GM19099 (cell line): ENCODE results near the gene NEB.

Source experiments
- POLR2A ChIP-seq: IDR thresholded peaks from 3 replicates; pipeline ENCODE4 v1.6.1; 2011; ENCODE audit warnings: low read depth; ENCODE audit not compliant: insufficient read length; ENCODE audit errors: extremely low read depth

The NEB gene

GRCh38 chr2:151769606-151770005 is 35.3 kb upstream of the NEB start:
- TF ChIP-seq POLR2A: no peak

- no peak for TF ChIP-seq POLR2A
These were observed 33.3 kb upstream of the NEB start for GRCh38 chr2:151767536-151767935.

- TF ChIP-seq POLR2A: no peak
These were observed 32.3 kb upstream of the NEB start for GRCh38 chr2:151766437-151767153.

- no peak for TF ChIP-seq POLR2A
These were observed 31.6 kb upstream of the NEB start for GRCh38 chr2:151765760-151766410.

- TF ChIP-seq POLR2A: no peak
These were observed 28.4 kb upstream of the NEB start for GRCh38 chr2:151762694-151763093.

GRCh38 chr2:151761687-151762086 is 27.4 kb upstream of the NEB start:
- no peak for TF ChIP-seq POLR2A

GRCh38 chr2:151761193-151761592 is 26.9 kb upstream of the NEB start:
- TF ChIP-seq POLR2A: no peak

GRCh38 chr2:151760139-151760650 is 25.9 kb upstream of the NEB start:
- TF ChIP-seq POLR2A: no peak

GRCh38 chr2:151758744-151759143 is 24.5 kb upstream of the NEB start:
- TF ChIP-seq POLR2A: no peak

- no peak for TF ChIP-seq POLR2A
These were observed 23.6 kb upstream of the NEB start for GRCh38 chr2:151757861-151758260.

- no peak for TF ChIP-seq POLR2A
These were observed 22.5 kb upstream of the NEB start for GRCh38 chr2:151756820-151757219.

GRCh38 chr2:151754253-151754897 is 20.1 kb upstream of the NEB start:
- no peak for TF ChIP-seq POLR2A

GRCh38 chr2:151753540-151753939 is 19.3 kb upstream of the NEB start:
- no peak for TF ChIP-seq POLR2A

- TF ChIP-seq POLR2A: no peak
These were observed 3.9 kb downstream of the NEB start for GRCh38 chr2:151730262-151730975.

- no peak for TF ChIP-seq POLR2A
These were observed 4.4 kb downstream of the NEB start for GRCh38 chr2:151729837-151730236.
